IMR-90 (cell line): Measurements from ENCODE around the gene MYL11. TPM values are rescaled to one million over a fixed set of nuclear protein-coding genes. Genes with fewer than 3 reads are reported as not detected.

Experiments used
- ATAC-seq: fragments of 200-7000 bp; cut with Tn5 transposase; 2 replicates; pipeline ENCODE4 v1.9.1; 2020; ENCODE audit warnings: low read depth, mild to moderate bottlenecking, moderate library complexity
- BruUV-seq: library from RNA; stranded (reverse); fragments of 400-500 nt; replicated peaks from 2 replicates; lab custom pipeline; 2021; lab: Mats Ljungman, UMichigan
- CTCF ChIA-PET: fragments of 300-600 bp; formaldehyde crosslinking; extraction: SDS; loops from one replicate; lab custom pipeline; 2021; ENCODE audit warnings: antibody characterized with exemption; lab: Yijun Ruan, JAX
- POLR2A ChIA-PET: fragments of 300-600 bp; sonication (Branson Sonifier 250); formaldehyde crosslinking; loops from one replicate; lab custom pipeline; 2022; ENCODE audit warnings: antibody characterized with exemption; ENCODE audit not compliant: unreplicated experiment; lab: Charles Lee
- DNase-seq: peaks from one replicate; pipeline ENCODE4 v3.0.0; 2013
- H2AFZ ChIP-seq: replicated peaks from 2 replicates; pipeline ENCODE3; 2013; ENCODE audit warnings: low read length, mild to moderate bottlenecking; ENCODE audit not compliant: poor library complexity
- H2AK5ac ChIP-seq: 2 replicates; pipeline ENCODE4 v1.6.1; 2013; ENCODE audit warnings: low read depth, low read length, inconsistent platforms
- H2AK9ac ChIP-seq: replicated peaks from 2 replicates; pipeline ENCODE3; 2013; ENCODE audit warnings: mild to moderate bottlenecking, low read depth, low read length, moderate library complexity; ENCODE audit not compliant: poor library complexity
- H2BK120ac ChIP-seq: 2 replicates; pipeline ENCODE4 v1.6.1; 2013; ENCODE audit warnings: low read depth, low read length, inconsistent platforms
- H2BK15ac ChIP-seq: 3 replicates; pipeline ENCODE4 v1.6.1; 2013; ENCODE audit warnings: low read depth, low read length, inconsistent platforms
- H2BK20ac ChIP-seq: 2 replicates; pipeline ENCODE4 v1.6.1; 2013; ENCODE audit warnings: low read depth, mild to moderate bottlenecking, inconsistent platforms, low read length, moderate library complexity
- H2BK5ac ChIP-seq: 2 replicates; pipeline ENCODE4 v1.6.1; 2013; ENCODE audit warnings: mild to moderate bottlenecking, low read depth, low read length, inconsistent platforms; ENCODE audit not compliant: poor library complexity, severe bottlenecking
- H3K14ac ChIP-seq: replicated peaks from 2 replicates; pipeline ENCODE4 v1.6.1; 2013; ENCODE audit warnings: low read depth, low read length, inconsistent platforms
- H3K18ac ChIP-seq: 2 replicates; pipeline ENCODE4 v1.6.1; 2013; ENCODE audit warnings: low read depth, low read length, control low read depth
- H3K23ac ChIP-seq: 2 replicates; pipeline ENCODE4 v1.6.1; 2013; ENCODE audit warnings: low read depth, low read length, inconsistent platforms
- H3K27ac ChIP-seq: 2 replicates; pipeline ENCODE4 v1.5.1; 2013; ENCODE audit warnings: mild to moderate bottlenecking, control low read depth, low read length; ENCODE audit not compliant: insufficient read depth
- H3K27me3 ChIP-seq: 2 replicates; pipeline ENCODE4 v1.6.1; 2013; ENCODE audit warnings: low read length; ENCODE audit not compliant: control insufficient read depth, insufficient read depth
- H3K36me3 ChIP-seq: 2 replicates; pipeline ENCODE4 v1.6.1; 2013; ENCODE audit warnings: low read length, mixed read lengths; ENCODE audit not compliant: control insufficient read depth, insufficient read depth
- H3K4ac ChIP-seq: 2 replicates; pipeline ENCODE4 v1.6.1; 2013; ENCODE audit warnings: low read depth, low read length, inconsistent platforms
- H3K4me1 ChIP-seq: 2 replicates; pipeline ENCODE4 v1.6.1; 2013; ENCODE audit warnings: low read length, mixed read lengths; ENCODE audit not compliant: control insufficient read depth, insufficient read depth
- H3K4me2 ChIP-seq: 2 replicates; pipeline ENCODE4 v1.6.1; 2013; ENCODE audit warnings: low read depth, mild to moderate bottlenecking, control low read depth, low read length, moderate library complexity
- H3K4me3 ChIP-seq: 2 replicates; pipeline ENCODE4 v1.5.1; 2013; ENCODE audit warnings: low read depth, mild to moderate bottlenecking, control low read depth, low read length, moderate library complexity; ENCODE audit not compliant: insufficient read depth
- H3K56ac ChIP-seq: 2 replicates; pipeline ENCODE4 v1.6.1; 2013; ENCODE audit warnings: low read length, inconsistent platforms; ENCODE audit not compliant: insufficient read depth; ENCODE audit errors: extremely low read depth
- H3K79me1 ChIP-seq, 2 experiments: 2 replicates each; pipeline ENCODE4 v1.6.1; 2013; ENCODE audit warnings: low read length in 2 of 2, inconsistent platforms in 1 of 2, low read depth in 1 of 2
- H3K9ac ChIP-seq: 2 replicates; pipeline ENCODE4 v1.6.1; 2013; ENCODE audit warnings: low read depth, low read length, control low read depth
- H3K9me1 ChIP-seq: 2 replicates; pipeline ENCODE4 v1.6.1; 2013; ENCODE audit warnings: low read length, inconsistent platforms; ENCODE audit not compliant: insufficient read depth
- H3K9me3 ChIP-seq: 2 replicates; pipeline ENCODE4 v1.6.1; 2013; ENCODE audit warnings: low read length; ENCODE audit not compliant: control insufficient read depth, insufficient read depth
- H4K20me1 ChIP-seq: 2 replicates; pipeline ENCODE4 v1.6.1; 2013; ENCODE audit warnings: low read length, inconsistent platforms; ENCODE audit not compliant: insufficient read depth
- H4K5ac ChIP-seq: 2 replicates; pipeline ENCODE4 v1.6.1; 2013; ENCODE audit warnings: mild to moderate bottlenecking, low read depth, low read length, control low read depth
- H4K8ac ChIP-seq, 2 experiments: 2 replicates each; pipeline ENCODE4 v1.6.1; 2013; ENCODE audit warnings: low read depth in 2 of 2, low read length in 2 of 2, control low read depth in 1 of 2, inconsistent platforms in 1 of 2
- H4K91ac ChIP-seq: 2 replicates; pipeline ENCODE4 v1.6.1; 2013; ENCODE audit warnings: low read depth, low read length, inconsistent platforms; ENCODE audit not compliant: insufficient read depth
- CEBPB ChIP-seq: IDR thresholded peaks from 2 replicates; pipeline ENCODE4 v1.6.1; 2012; ENCODE audit warnings: low read depth, low read length, improper control_type of control experiment
- CHD1 ChIP-seq: IDR thresholded peaks from 2 replicates; pipeline ENCODE4 v1.6.1; 2012; ENCODE audit warnings: low read depth, low read length, improper control_type of control experiment
- WGBS, 2 experiments: methylation state at CpG; one replicate each; pipeline versions ENCODE4 v1.1.5 to v1.1.7; 2013; ENCODE audit warnings: missing lambda C conversion rate in 2 of 2; ENCODE audit not compliant: insufficient read length in 1 of 2; ENCODE audit errors: extremely low coverage in 2 of 2; 5-methylcytosine and 5-hydroxymethylcytosine counted together
- dilution Hi-C: fragments of 300-500 bp; cut with HindIII; formaldehyde crosslinking; loops from one replicate; pipeline ENCODE4 v1.14.3; 2018; ENCODE audit warnings: low sequenced_read_pairs; ENCODE audit not compliant: unreplicated experiment
- in situ Hi-C: fragments of 300-500 bp; cut with MboI; formaldehyde crosslinking; loops from 3 replicates; pipeline ENCODE4 v1.14.3; 2019; ENCODE audit warnings: low sequenced_read_pairs, inconsistent platforms, mixed read lengths
- intact Hi-C: fragments of 100-400 bp; cut with micrococcal nuclease; formaldehyde crosslinking; loops from 2 replicates; pipeline ENCODE4 v1.10.0; 2022
- polyA plus RNA-seq, 3 experiments: library from polyadenylated mRNA; depleted of rRNA; stranded (reverse); fragments of >200 nt; gene quantifications; 2 replicates each; pipeline ENCODE4 v1.2.3, GENCODE V29; 2012; ENCODE audit warnings: low replicate concordance in 1 of 3
- total RNA-seq: library from RNA; depleted of rRNA; stranded (reverse); fragments of >200 nt; gene quantifications from 2 replicates; pipeline ENCODE4 v1.2.3, GENCODE V29; 2012

MYL11 gene
- total and polyA plus RNA-seq, 2 of the 4 experiments (the other 2 are of a cell fraction), result 1.1 TPM; not detected in 1

DNA sequence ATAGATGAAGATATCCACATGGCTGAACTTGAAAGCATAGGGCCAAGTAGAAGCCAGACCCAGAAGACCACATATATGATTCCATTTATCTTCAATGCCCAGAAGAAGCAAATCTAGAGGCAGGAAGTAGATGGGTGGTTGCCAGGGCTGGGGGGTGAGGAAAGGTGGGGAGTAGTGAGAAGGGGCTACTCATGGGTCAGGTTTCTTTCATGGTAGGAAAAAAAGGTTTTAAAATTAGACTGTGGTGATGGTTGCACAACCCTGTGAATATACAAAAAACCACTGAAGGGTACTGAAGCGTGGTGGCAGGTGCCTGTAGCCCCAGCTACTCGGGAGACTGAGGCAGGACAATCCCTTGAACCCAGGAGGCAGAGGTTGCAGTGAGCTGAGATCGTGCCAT is 24.9 kb upstream of the MYL11 start:
- Histone ChIP-seq H4K20me1 (peaks cover 17% of the 10 kb centered on the region; the same call in 1 of the 2 replicates), H3K56ac (no peak overlapping the region), H3K14ac (no peak overlapping the region), H3K23ac (no peak overlapping the region), H2AFZ (no peak overlapping the region), H3K4me1 (peaks cover 3% of the 10 kb centered on the region; the same call in 1 of the 2 replicates), H3K4me2 (no peak overlapping the region), H2BK15ac (no peak overlapping the region), H4K91ac (no peak overlapping the region), H2BK5ac (no peak overlapping the region), H3K9me3 (no peaks in the 10 kb centered on the region), H3K27me3 (no peaks in the 10 kb centered on the region), H3K27ac (no peak overlapping the region), H2AK5ac (no peak overlapping the region), H3K4me3 (no peak overlapping the region), H2BK120ac (no peak overlapping the region), H4K5ac (no peak overlapping the region), H4K8ac (no peak overlapping the region), H3K9ac (no peak overlapping the region), H2AK9ac (no peak overlapping the region), H3K79me1 (peaks cover 0 to 53% of the 10 kb centered on the region in 2 experiments; a peak in 2 of 4 replicates), H2BK20ac (no peak overlapping the region), H3K9me1 (peaks cover 2% of the 10 kb centered on the region; the same call in 1 of the 2 replicates), H3K18ac (no peak overlapping the region), H3K36me3 (peaks cover 27% of the 10 kb centered on the region), H3K4ac (no peak overlapping the region)
- 100% methylated on average over 1 of the region's 3 CpGs; no CpG with 5 or more reads in 1 of the 2 experiments for WGBS, 2 experiments
- ChIA-PET POLR2A (no interaction called here), CTCF (interaction anchor here (0.7 kb wide), 1 partner anchor 9 kb away, joined by 4 read pairs; no protein-coding TSS in a partner anchor)
- DNase-seq (no peak), ATAC-seq (no peak)
- intact Hi-C loops, result no loop called here
- in situ Hi-C loops, result no loop called here
- no TSS peak for BruUV-seq
- TF ChIP-seq CEBPB (peak; percentile 33; the same call in 1 of the 2 replicates), CHD1 (no peak)
- dilution Hi-C loops, result no loop called here
